GM12878 (cell line): ENCODE results near the gene SMC5. TPM values are rescaled to one million over a fixed set of nuclear protein-coding genes. Genes with fewer than 3 reads are reported as not detected.

Experiments used
- ASH2L ChIP-seq: fragments of 300-600, 200-600 bp; sonication (generic); IDR thresholded peaks from 2 replicates; pipeline ENCODE4 v1.6.1; 2017; ENCODE audit warnings: low read depth, mild to moderate bottlenecking, borderline replicate concordance
- GABPA ChIP-seq: IDR thresholded peaks from 2 replicates; pipeline ENCODE4 v1.6.1; 2014; ENCODE audit warnings: antibody characterized with exemption, low read depth, mild to moderate bottlenecking, inconsistent platforms
- IKZF1 ChIP-seq: fragments of 450-650 bp; conservative IDR thresholded peaks from 2 replicates; pipeline ENCODE4 v1.6.1; 2017; ENCODE audit warnings: antibody characterized with exemption, mild to moderate bottlenecking
- JUNB ChIP-seq: IDR thresholded peaks from 2 replicates; pipeline ENCODE4 v1.6.1; 2016; ENCODE audit warnings: antibody characterized with exemption, mild to moderate bottlenecking
- NFXL1 ChIP-seq: fragments of 450-650 bp; IDR thresholded peaks from 2 replicates; pipeline ENCODE4 v1.6.1; 2017; ENCODE audit warnings: antibody characterized with exemption, mild to moderate bottlenecking, borderline replicate concordance
- NFYB ChIP-seq: IDR thresholded peaks from 2 replicates; pipeline ENCODE4 v1.6.1; 2011; ENCODE audit warnings: low read depth, mild to moderate bottlenecking, low read length, improper control_type of control experiment, moderate library complexity; ENCODE audit not compliant: insufficient read depth
- PML ChIP-seq: IDR thresholded peaks from 2 replicates; pipeline ENCODE4 v1.6.1; 2012; ENCODE audit warnings: low read length, inconsistent platforms
- SMC3 ChIP-seq: IDR thresholded peaks from 2 replicates; pipeline ENCODE4 v1.6.1; 2011; ENCODE audit warnings: low read length, improper control_type of control experiment, borderline replicate concordance
- SREBF1 ChIP-seq: IDR thresholded peaks from 2 replicates; pipeline ENCODE4 v1.6.1; 2012; ENCODE audit warnings: mild to moderate bottlenecking, low read length
- SRF ChIP-seq, 2 experiments: IDR thresholded peaks; 2 replicates each; pipeline ENCODE4 v1.6.1; 2011; ENCODE audit warnings: low read depth in 2 of 2, low read length in 2 of 2, mild to moderate bottlenecking in 1 of 2, moderate library complexity in 1 of 2
- ZBTB40 ChIP-seq: fragments of 450-650 bp; IDR thresholded peaks from 2 replicates; pipeline ENCODE4 v1.6.1; 2016; ENCODE audit warnings: mild to moderate bottlenecking, moderate library complexity, borderline replicate concordance
- ZNF274 ChIP-seq: IDR thresholded peaks from one replicate; pipeline ENCODE4 v1.8.0; 2011; ENCODE audit not compliant: insufficient read length, insufficient read depth
- polyA plus RNA-seq, 11 experiments: library from polyadenylated mRNA; depleted of rRNA in 4 of 11; unstranded in 6 of 11; stranded (reverse) in 5 of 11; fragments of >200 nt; fragmentation: Nextera tagmentation in 4 of 11; fragmentation: Illumina TruSeq in 1 of 11; extraction: Ambion mirVana in 4 of 11; extraction: Trizol in 1 of 11; gene quantifications; 1 replicate in 1 of 11; 2 replicates in 10 of 11; pipeline versions ENCODE4 v1.2.1 to v1.2.3, GENCODE V29; 2011 to 2016; ENCODE audit warnings: inconsistent platforms in 2 of 11, missing spikeins in 2 of 11, low read depth in 1 of 11
- total RNA-seq, 4 experiments: library from RNA; depleted of rRNA in 3 of 4; stranded (reverse); fragments of >200 nt in 3 of 4; fragmentation: Illumina TruSeq in 1 of 4; extraction: Trizol in 1 of 4; gene quantifications; 2 replicates each; pipeline versions ENCODE4 v1.2.1 to v1.2.3, GENCODE V29; 2013 to 2021
- TF ChIP-seq, protein P1 (sequence below): fragments of 450-650 bp; IDR thresholded peaks from 2 replicates; pipeline ENCODE4 v1.6.1; 2016; ENCODE audit warnings: mild to moderate bottlenecking
- TF ChIP-seq, protein P2 (sequence below): fragments of 450-650 bp; formaldehyde crosslinking; IDR thresholded peaks from 2 replicates; pipeline ENCODE4 v1.4.0; 2020; ENCODE audit warnings: mild to moderate bottlenecking, moderate library complexity

SMC5 gene
- total and polyA plus RNA-seq, 10 of the 15 experiments (the other 5 are each of a cell fraction or from before 2014, with no cell fraction given), result 6.5 to 47.1 (median 22.9) TPM

- TF ChIP-seq ZBTB40 (no peak; the same call in 1 of the 2 replicates), NFXL1 (no peak), ZNF274 (no peak), GABPA (no peak), JUNB (peak; percentile 71; the same call in 1 of the 2 replicates), PML (no peak), NFYB (no peak), ASH2L (no peak), SRF (IDR thresholded peaks at IDR 0.05; ENCODE audit: low read depth in 2 of 2, low read length in 2 of 2) (no peak), SMC3 (no peak), IKZF1 (no peak), SREBF1 (no peak)
- TF ChIP-seq, protein P1, sequence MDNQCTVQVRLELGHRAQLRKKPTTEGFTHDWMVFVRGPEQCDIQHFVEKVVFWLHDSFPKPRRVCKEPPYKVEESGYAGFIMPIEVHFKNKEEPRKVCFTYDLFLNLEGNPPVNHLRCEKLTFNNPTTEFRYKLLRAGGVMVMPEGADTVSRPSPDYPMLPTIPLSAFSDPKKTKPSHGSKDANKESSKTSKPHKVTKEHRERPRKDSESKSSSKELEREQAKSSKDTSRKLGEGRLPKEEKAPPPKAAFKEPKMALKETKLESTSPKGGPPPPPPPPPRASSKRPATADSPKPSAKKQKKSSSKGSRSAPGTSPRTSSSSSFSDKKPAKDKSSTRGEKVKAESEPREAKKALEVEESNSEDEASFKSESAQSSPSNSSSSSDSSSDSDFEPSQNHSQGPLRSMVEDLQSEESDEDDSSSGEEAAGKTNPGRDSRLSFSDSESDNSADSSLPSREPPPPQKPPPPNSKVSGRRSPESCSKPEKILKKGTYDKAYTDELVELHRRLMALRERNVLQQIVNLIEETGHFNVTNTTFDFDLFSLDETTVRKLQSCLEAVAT, result no peak
- TF ChIP-seq, protein P2, sequence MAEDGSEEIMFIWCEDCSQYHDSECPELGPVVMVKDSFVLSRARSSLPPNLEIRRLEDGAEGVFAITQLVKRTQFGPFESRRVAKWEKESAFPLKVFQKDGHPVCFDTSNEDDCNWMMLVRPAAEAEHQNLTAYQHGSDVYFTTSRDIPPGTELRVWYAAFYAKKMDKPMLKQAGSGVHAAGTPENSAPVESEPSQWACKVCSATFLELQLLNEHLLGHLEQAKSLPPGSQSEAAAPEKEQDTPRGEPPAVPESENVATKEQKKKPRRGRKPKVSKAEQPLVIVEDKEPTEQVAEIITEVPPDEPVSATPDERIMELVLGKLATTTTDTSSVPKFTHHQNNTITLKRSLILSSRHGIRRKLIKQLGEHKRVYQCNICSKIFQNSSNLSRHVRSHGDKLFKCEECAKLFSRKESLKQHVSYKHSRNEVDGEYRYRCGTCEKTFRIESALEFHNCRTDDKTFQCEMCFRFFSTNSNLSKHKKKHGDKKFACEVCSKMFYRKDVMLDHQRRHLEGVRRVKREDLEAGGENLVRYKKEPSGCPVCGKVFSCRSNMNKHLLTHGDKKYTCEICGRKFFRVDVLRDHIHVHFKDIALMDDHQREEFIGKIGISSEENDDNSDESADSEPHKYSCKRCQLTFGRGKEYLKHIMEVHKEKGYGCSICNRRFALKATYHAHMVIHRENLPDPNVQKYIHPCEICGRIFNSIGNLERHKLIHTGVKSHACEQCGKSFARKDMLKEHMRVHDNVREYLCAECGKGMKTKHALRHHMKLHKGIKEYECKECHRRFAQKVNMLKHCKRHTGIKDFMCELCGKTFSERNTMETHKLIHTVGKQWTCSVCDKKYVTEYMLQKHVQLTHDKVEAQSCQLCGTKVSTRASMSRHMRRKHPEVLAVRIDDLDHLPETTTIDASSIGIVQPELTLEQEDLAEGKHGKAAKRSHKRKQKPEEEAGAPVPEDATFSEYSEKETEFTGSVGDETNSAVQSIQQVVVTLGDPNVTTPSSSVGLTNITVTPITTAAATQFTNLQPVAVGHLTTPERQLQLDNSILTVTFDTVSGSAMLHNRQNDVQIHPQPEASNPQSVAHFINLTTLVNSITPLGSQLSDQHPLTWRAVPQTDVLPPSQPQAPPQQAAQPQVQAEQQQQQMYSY (CRISPR knock-in tag), result no peak
These were observed 637 bp upstream of the SMC5 start (continued) for GRCh38 chr9:70257991-70258691.
